ENCODE data around the gene RAPGEF5.

Gene RAPGEF5

GRCh38 chr7:22343612-22344011 lies 13.3 kb downstream of the RAPGEF5 start:
- DNase-seq, result no peak

- no peak for DNase-seq
Observed at GRCh38 chr7:22343071-22343470, 13.9 kb downstream of the RAPGEF5 start.

- DNase-seq, result no peak
Observed at GRCh38 chr7:22339725-22340390, 17.1 kb downstream of the RAPGEF5 start.

- no peak for DNase-seq
Observed at GRCh38 chr7:22338877-22339276, 18.1 kb downstream of the RAPGEF5 start.

GRCh38 chr7:22338411-22338810 lies 18.5 kb downstream of the RAPGEF5 start:
- no peak for DNase-seq

GRCh38 chr7:22333680-22334141 lies 23.2 kb downstream of the RAPGEF5 start:
- DNase-seq, result no peak

- DNase-seq, result no peak
Observed at GRCh38 chr7:22332461-22332870, 24.5 kb downstream of the RAPGEF5 start.

GRCh38 chr7:22331704-22332103 lies 25.2 kb downstream of the RAPGEF5 start:
- DNase-seq, result no peak

- DNase-seq, result no peak
Observed at GRCh38 chr7:22330903-22331302, 26.1 kb downstream of the RAPGEF5 start.

GRCh38 chr7:22329816-22330524 lies 27.0 kb downstream of the RAPGEF5 start:
- no peak for DNase-seq

- no peak for DNase-seq
Observed at GRCh38 chr7:22326181-22326580, 30.8 kb downstream of the RAPGEF5 start.

- no peak for DNase-seq
Observed at GRCh38 chr7:22325671-22326070, 31.3 kb downstream of the RAPGEF5 start.

GRCh38 chr7:22323714-22324113 lies 33.2 kb downstream of the RAPGEF5 start:
- no peak for DNase-seq

- no peak for DNase-seq
Observed at GRCh38 chr7:22320416-22320815, 36.5 kb downstream of the RAPGEF5 start.

GRCh38 chr7:22319424-22320403 lies 37.2 kb downstream of the RAPGEF5 start:
- no peak for DNase-seq

- no peak for DNase-seq
Observed at GRCh38 chr7:22318376-22318775, 38.6 kb downstream of the RAPGEF5 start.

GRCh38 chr7:22317632-22318031 lies 39.3 kb downstream of the RAPGEF5 start:
- DNase-seq, result no peak

GRCh38 chr7:22316914-22317313 lies 40.0 kb downstream of the RAPGEF5 start:
- DNase-seq, result no peak

GRCh38 chr7:22307816-22308215 lies 49.1 kb downstream of the RAPGEF5 start:
- DNase-seq, result no peak

- no peak for DNase-seq
Observed at GRCh38 chr7:22305706-22306105, 51.2 kb downstream of the RAPGEF5 start.

- DNase-seq, result no peak
Observed at GRCh38 chr7:22302951-22303423, 54.0 kb downstream of the RAPGEF5 start.

GRCh38 chr7:22302193-22302592 lies 54.8 kb downstream of the RAPGEF5 start:
- no peak for DNase-seq

- no peak for DNase-seq
Observed at GRCh38 chr7:22301790-22302189, 55.2 kb downstream of the RAPGEF5 start.

All from GDM1 (cell line).